Measurements from ENCODE around the gene FNDC3A.

Gene FNDC3A

DNA sequence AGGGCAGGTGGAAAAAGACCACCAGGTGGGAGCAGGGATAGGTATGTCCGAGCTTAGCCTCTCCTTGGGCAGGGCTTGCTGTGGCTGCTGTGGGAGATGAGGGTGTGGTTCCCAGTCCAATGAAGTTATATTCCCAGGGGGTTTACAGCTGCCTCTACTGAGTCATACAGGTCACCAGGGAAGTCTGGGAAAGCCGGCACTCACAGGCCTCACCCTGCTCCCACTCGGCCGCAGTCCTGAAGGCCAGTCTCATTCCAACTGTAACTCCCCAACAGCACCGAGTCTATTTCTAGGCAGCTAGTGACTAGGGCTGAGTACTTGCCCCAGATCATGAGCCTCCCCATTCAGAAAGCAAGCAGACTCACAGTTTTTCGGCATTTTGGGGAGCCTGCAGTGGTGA lies 77.1 kb downstream of the FNDC3A start:
- H4K20me1 ChIP-seq (ENCODE audit: low read depth, low read length): no peaks in the 10 kb centered on the region
- H3K79me2 ChIP-seq (ENCODE audit: insufficient read depth, low read length): no peaks in the 10 kb centered on the region
- no peak overlapping the region for H2AFZ ChIP-seq (ENCODE audit: low read depth, low read length, severe bottlenecking)
- H3K9me3 ChIP-seq (ENCODE audit: insufficient read depth, low read length): no peaks in the 10 kb centered on the region
- no peaks in the 10 kb centered on the region for H3F3A ChIP-seq (ENCODE audit: insufficient read depth)
- no peaks in the 10 kb centered on the region for H3K9me2 ChIP-seq (replicated peaks; ENCODE audit: insufficient read depth, low read length)
- no peak overlapping the region for H3K4me2 ChIP-seq (ENCODE audit: low read depth, low read length, poor library complexity, severe bottlenecking)
- no peaks in the 10 kb centered on the region for H3K36me3 ChIP-seq (ENCODE audit: low read length)
- TF ChIP-seq, protein P1, sequence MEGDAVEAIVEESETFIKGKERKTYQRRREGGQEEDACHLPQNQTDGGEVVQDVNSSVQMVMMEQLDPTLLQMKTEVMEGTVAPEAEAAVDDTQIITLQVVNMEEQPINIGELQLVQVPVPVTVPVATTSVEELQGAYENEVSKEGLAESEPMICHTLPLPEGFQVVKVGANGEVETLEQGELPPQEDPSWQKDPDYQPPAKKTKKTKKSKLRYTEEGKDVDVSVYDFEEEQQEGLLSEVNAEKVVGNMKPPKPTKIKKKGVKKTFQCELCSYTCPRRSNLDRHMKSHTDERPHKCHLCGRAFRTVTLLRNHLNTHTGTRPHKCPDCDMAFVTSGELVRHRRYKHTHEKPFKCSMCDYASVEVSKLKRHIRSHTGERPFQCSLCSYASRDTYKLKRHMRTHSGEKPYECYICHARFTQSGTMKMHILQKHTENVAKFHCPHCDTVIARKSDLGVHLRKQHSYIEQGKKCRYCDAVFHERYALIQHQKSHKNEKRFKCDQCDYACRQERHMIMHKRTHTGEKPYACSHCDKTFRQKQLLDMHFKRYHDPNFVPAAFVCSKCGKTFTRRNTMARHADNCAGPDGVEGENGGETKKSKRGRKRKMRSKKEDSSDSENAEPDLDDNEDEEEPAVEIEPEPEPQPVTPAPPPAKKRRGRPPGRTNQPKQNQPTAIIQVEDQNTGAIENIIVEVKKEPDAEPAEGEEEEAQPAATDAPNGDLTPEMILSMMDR (IDR thresholded peaks at IDR 0.05; ENCODE audit: insufficient read depth, low read length, poor library complexity, severe bottlenecking): no peak
- no peak for TF ChIP-seq EZH2phosphoT487 (conservative IDR thresholded peaks at IDR 0.05; ENCODE audit: low read length)
- no peak overlapping the region for H3K27ac ChIP-seq (ENCODE audit: low read depth, low read length)
- no peak overlapping the region for H3K4me3 ChIP-seq (ENCODE audit: insufficient read depth, low read length, poor library complexity, severe bottlenecking)
- no peaks in the 10 kb centered on the region for H3K27me3 ChIP-seq (ENCODE audit: low read length)
- H3K9ac ChIP-seq (ENCODE audit: low read length): no peak overlapping the region

DNA sequence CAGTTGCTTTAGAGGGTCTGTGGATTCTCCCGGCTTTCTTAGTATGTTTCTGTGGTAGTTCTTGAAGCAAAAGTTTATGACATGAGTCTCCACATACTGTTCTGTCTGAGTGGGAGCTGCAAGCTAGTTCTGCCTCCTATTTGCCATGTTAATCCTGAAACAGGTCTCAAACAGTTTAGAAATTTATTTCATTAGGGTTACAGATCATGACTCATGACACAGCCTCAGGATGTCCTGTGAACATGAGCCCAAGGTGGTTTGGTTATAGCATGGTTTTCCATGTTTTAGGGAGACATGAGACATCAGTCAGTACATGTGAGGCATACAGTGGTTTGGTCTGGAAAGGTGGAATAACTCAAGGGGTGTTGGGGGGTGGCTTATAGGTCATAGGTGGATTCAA lies 77.5 kb downstream of the FNDC3A start:
- H4K20me1 ChIP-seq (ENCODE audit: low read depth, low read length): no peaks in the 10 kb centered on the region

DNA sequence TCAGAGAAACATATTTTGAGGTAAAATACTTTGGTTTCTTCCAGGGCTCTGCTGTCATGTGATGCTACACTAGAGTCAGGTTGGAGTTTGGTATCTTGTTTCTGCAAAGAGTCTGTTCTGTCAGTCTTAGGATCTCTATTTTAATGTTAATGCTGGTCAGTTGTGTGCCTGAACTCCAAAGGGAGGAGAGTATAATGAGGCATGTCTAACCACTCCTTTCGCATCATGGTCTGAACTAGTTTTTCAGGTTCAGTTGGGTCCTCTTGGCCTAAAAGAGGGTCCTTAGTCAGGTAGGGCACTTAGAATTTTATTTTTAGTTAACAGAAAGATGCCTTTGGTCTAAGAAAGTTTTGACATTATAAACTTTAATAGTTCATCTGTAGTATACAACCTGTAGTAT lies 78.2 kb downstream of the FNDC3A start:
- Histone ChIP-seq H3K9me3 (ENCODE audit: insufficient read depth, low read length) (no peaks in the 10 kb centered on the region), H2AFZ (ENCODE audit: low read depth, low read length, severe bottlenecking) (no peak overlapping the region), H3F3A (ENCODE audit: insufficient read depth) (no peaks in the 10 kb centered on the region), H3K9ac (ENCODE audit: low read length) (no peak overlapping the region), H3K4me2 (ENCODE audit: low read depth, low read length, poor library complexity, severe bottlenecking) (no peak overlapping the region), H3K4me3 (ENCODE audit: insufficient read depth, low read length, poor library complexity, severe bottlenecking) (no peak overlapping the region), H3K79me2 (ENCODE audit: insufficient read depth, low read length) (no peaks in the 10 kb centered on the region), H3K27ac (ENCODE audit: low read depth, low read length) (no peak overlapping the region), H4K20me1 (ENCODE audit: low read depth, low read length) (no peaks in the 10 kb centered on the region), H3K27me3 (ENCODE audit: low read length) (no peaks in the 10 kb centered on the region), H3K9me2 (replicated peaks; ENCODE audit: insufficient read depth, low read length) (no peaks in the 10 kb centered on the region), H3K36me3 (ENCODE audit: low read length) (no peaks in the 10 kb centered on the region)
- TF ChIP-seq, protein P1 (IDR thresholded peaks at IDR 0.05; ENCODE audit: insufficient read depth, low read length, poor library complexity, severe bottlenecking): no peak
- TF ChIP-seq EZH2phosphoT487 (conservative IDR thresholded peaks at IDR 0.05; ENCODE audit: low read length): no peak

More for the DNA sequence above, 77.5 kb downstream of the FNDC3A start:
- no peak overlapping the region for H2AFZ ChIP-seq (ENCODE audit: low read depth, low read length, severe bottlenecking)
- no peak overlapping the region for H3K4me2 ChIP-seq (ENCODE audit: low read depth, low read length, poor library complexity, severe bottlenecking)
- H3K36me3 ChIP-seq (ENCODE audit: low read length): no peaks in the 10 kb centered on the region
- H3K9ac ChIP-seq (ENCODE audit: low read length): no peak overlapping the region
- TF ChIP-seq, protein P1 (IDR thresholded peaks at IDR 0.05; ENCODE audit: insufficient read depth, low read length, poor library complexity, severe bottlenecking): no peak
- no peak for TF ChIP-seq EZH2phosphoT487 (conservative IDR thresholded peaks at IDR 0.05; ENCODE audit: low read length)
- no peaks in the 10 kb centered on the region for H3K79me2 ChIP-seq (ENCODE audit: insufficient read depth, low read length)
- H3K27ac ChIP-seq (ENCODE audit: low read depth, low read length): no peak overlapping the region
- H3K9me2 ChIP-seq (replicated peaks; ENCODE audit: insufficient read depth, low read length): no peaks in the 10 kb centered on the region
- no peak overlapping the region for H3K4me3 ChIP-seq (ENCODE audit: insufficient read depth, low read length, poor library complexity, severe bottlenecking)
- H3K27me3 ChIP-seq (ENCODE audit: low read length): no peaks in the 10 kb centered on the region
- H3K9me3 ChIP-seq (ENCODE audit: insufficient read depth, low read length): no peaks in the 10 kb centered on the region
- H3F3A ChIP-seq (ENCODE audit: insufficient read depth): no peaks in the 10 kb centered on the region
